CD4-positive, CD25-positive, alpha-beta regulatory T cell (primary cell): ENCODE results near the gene FSTL4. TPM values are rescaled to one million over a fixed set of nuclear protein-coding genes. Genes with fewer than 3 reads are reported as not detected.

Experiments used
- ATAC-seq, 2 donors: fragments of 150-1000 bp; cut with Tn5 transposase; one replicate each; pipeline ENCODE4 v1.10.0; 2021; ENCODE audit warnings: low read depth in 2 of 2, moderate number of reproducible peaks in 2 of 2, moderate library complexity in 1 of 2
- DNase-seq, 3 donors: peaks; one replicate each; pipeline versions ENCODE4 v3.0.0 to v3.0.0-alpha.2; 2012 to 2022; ENCODE audit warnings: mixed read lengths in 1 of 3
- H3K27ac ChIP-seq: one replicate; pipeline ENCODE4 v1.7.0; 2013; ENCODE audit warnings: mild to moderate bottlenecking, low read length; ENCODE audit not compliant: insufficient read depth, poor library complexity, severe bottlenecking
- H3K27me3 ChIP-seq: one replicate; pipeline ENCODE4 v1.7.0; 2013; ENCODE audit warnings: low read length; ENCODE audit not compliant: control insufficient read depth, insufficient read depth
- H3K36me3 ChIP-seq: one replicate; pipeline ENCODE4 v1.7.0; 2013; ENCODE audit warnings: mild to moderate bottlenecking, low read length, moderate library complexity; ENCODE audit not compliant: control insufficient read depth, insufficient read depth
- H3K4me1 ChIP-seq: 2 replicates; pipeline ENCODE4 v1.7.0; 2013; ENCODE audit warnings: mild to moderate bottlenecking, low read length; ENCODE audit not compliant: insufficient read depth, control insufficient read depth, poor library complexity, severe bottlenecking
- H3K4me3 ChIP-seq: one replicate; pipeline ENCODE4 v1.7.0; 2013; ENCODE audit warnings: low read depth, mild to moderate bottlenecking, low read length, moderate library complexity
- H3K9me3 ChIP-seq, 2 experiments: 1 replicate in 1 of 2; 2 replicates in 1 of 2; pipeline ENCODE4 v1.7.0; 2013; ENCODE audit warnings: low read length in 2 of 2, mild to moderate bottlenecking in 1 of 2, moderate library complexity in 1 of 2; ENCODE audit not compliant: control insufficient read depth in 2 of 2
- H3K27ac Mint-ChIP-seq, 3 donors: one replicate each; pipeline ENCODE4 v1.8.0; 2020 to 2022; ENCODE audit warnings: mild to moderate bottlenecking in 3 of 3, mixed read lengths in 3 of 3, moderate library complexity in 2 of 3
- H3K27me3 Mint-ChIP-seq: one replicate; pipeline ENCODE4 v1.8.0; 2022; ENCODE audit warnings: mild to moderate bottlenecking, mixed read lengths
- H3K36me3 Mint-ChIP-seq: one replicate; pipeline ENCODE4 v1.8.0; 2020; ENCODE audit warnings: mixed read lengths
- H3K4me1 Mint-ChIP-seq, 4 donors: one replicate each; pipeline ENCODE4 v1.8.0; 2020 to 2022; ENCODE audit warnings: mixed read lengths in 4 of 4, mild to moderate bottlenecking in 1 of 4
- H3K4me3 Mint-ChIP-seq, 4 donors: one replicate each; pipeline ENCODE4 v1.8.0; 2020 to 2022; ENCODE audit warnings: mild to moderate bottlenecking in 4 of 4, mixed read lengths in 4 of 4, moderate library complexity in 3 of 4
- H3K9me3 Mint-ChIP-seq, 7 donors: one replicate each; pipeline ENCODE4 v1.8.0; 2020 to 2022; ENCODE audit warnings: mixed read lengths in 7 of 7, mild to moderate bottlenecking in 3 of 7, moderate library complexity in 2 of 7
- polyA plus RNA-seq, 4 donors: library from polyadenylated mRNA; unstranded; fragments of 300-500 nt; fragmentation: Illumina TruSeq; gene quantifications; one replicate each; pipeline ENCODE4 v1.2.3, GENCODE V29; 2021
- total RNA-seq: library from RNA; stranded (reverse); gene quantifications from one replicate; pipeline ENCODE4 v1.2.3, GENCODE V29; 2022

Gene FSTL4
- total and polyA plus RNA-seq, 5 donors from 2014 or later, result 0.57 TPM; not detected in 4

DNA sequence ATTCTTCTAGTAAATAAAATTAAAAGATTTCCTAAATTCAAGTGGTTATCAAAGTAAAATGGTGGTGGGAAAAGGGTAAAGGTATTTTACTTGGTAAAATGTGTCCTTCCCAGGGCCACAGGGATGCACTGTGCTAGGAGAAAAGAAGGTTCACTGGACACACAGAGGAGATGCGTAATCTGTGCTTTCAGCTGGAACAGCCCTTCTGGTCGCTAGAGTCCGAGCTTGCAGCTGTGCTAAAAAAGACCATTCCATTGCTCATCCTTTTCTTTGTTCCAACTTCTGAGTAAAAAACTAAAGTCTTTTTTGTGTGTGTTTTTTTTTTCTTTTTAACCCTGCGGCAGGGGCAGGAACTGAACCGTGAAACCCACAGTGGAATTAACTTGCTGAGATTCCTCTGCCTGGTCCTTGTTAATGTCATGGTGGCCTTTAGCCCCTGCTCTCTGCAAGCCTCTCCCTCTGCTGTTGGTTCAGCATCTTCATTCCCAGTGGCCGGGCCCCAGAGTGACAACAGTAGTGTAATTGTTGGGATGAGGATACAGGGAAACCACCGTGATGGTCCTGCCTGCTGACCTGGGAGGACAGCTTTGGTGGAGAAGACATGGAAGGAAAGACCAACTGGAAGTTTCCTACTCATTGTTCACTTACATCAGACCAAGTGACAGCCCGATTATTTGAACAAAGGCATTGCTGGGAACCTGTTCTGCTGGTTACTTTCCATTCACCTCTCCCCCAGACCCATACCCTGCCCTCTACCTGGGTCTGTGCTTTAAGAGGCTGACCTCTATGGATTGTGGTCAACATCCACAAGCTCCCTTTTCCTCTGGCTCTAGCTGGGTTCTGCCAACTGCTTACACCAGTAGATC lies 31.9 kb upstream of the FSTL4 start:
- Mint-ChIP-seq H3K4me1 (no peaks in the 10 kb centered on the region), H3K9me3 (peaks cover 0 to 2% (median 0%) of the 10 kb centered on the region in 7 donors), H3K27me3 (peaks cover 19% of the 10 kb centered on the region), H3K36me3 (no peaks in the 10 kb centered on the region), H3K4me3 (no peak overlapping the region), H3K27ac (no peak overlapping the region)
- H3K27me3 ChIP-seq, result peaks cover 2% of the 10 kb centered on the region
- H3K27ac ChIP-seq, result no peak overlapping the region
- ATAC-seq, result no peak
- H3K36me3 ChIP-seq, result no peaks in the 10 kb centered on the region
- H3K9me3 ChIP-seq, result no peaks in the 10 kb centered on the region
- no peak overlapping the region for H3K4me3 ChIP-seq
- DNase-seq, result no peak
- H3K4me1 ChIP-seq, result no peaks in the 10 kb centered on the region

DNA sequence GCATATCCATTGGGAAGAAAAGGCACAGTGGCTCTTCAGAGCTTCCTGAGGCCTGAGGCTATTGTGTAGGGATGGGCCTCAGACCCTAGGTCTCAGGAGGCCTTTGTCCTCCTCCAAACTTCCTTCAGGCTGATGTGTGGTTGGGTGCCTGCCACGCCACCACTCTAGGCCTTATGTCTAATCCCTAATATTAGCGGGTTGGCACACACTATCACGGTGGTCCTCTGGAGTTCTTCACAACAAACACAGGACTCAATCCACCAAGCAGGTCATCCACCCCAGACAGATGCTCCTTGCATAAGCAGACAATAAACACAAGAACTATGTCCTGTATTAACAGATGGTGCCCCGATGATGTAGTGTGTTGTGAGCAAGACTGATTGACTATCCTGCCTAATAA lies 31.0 kb upstream of the FSTL4 start:
- Mint-ChIP-seq H3K4me3 (no peak overlapping the region), H3K27me3 (peaks cover 19% of the 10 kb centered on the region), H3K4me1 (no peaks in the 10 kb centered on the region), H3K36me3 (no peaks in the 10 kb centered on the region), H3K27ac (no peak overlapping the region), H3K9me3 (peaks cover 0 to 2% (median 0%) of the 10 kb centered on the region in 7 donors)
- no peaks in the 10 kb centered on the region for H3K9me3 ChIP-seq
- ATAC-seq, result no peak
- no peak overlapping the region for H3K4me3 ChIP-seq
- no peaks in the 10 kb centered on the region for H3K36me3 ChIP-seq
- H3K27me3 ChIP-seq, result peaks cover 2% of the 10 kb centered on the region
- H3K27ac ChIP-seq, result no peak overlapping the region
- H3K4me1 ChIP-seq, result no peaks in the 10 kb centered on the region
- no peak for DNase-seq

DNA sequence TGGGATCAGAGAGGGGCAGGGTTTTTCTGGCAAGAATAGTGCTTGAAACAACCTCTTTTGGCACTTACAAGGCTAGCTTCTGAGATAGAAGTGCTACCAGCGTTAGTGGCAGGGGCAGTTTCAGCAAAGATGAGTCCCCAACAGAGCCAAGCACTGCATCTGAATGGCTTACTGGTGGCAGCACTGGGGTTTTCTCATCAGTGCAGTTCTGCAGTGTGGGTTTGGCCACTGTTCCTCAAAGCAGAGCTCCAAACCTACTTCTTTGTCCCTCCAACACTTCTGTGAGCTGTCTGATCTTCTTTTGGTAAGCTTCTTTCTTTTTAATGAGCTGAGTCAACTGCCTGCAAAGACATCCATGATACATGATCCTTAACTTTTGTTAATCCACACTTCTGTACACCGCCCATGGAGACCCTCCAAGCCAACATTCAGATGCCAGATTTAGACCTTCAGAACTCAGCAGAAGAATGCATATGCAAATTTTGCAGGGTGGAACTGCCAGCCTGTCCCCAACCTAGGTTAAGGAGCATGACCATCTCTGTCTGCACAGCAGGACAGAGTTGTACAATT lies 29.9 kb upstream of the FSTL4 start:
- Histone ChIP-seq H3K4me3 (no peak overlapping the region), H3K9me3 (no peaks in the 10 kb centered on the region), H3K27me3 (peaks cover 2% of the 10 kb centered on the region), H3K36me3 (no peaks in the 10 kb centered on the region), H3K27ac (no peak overlapping the region), H3K4me1 (no peaks in the 10 kb centered on the region)
- Mint-ChIP-seq H3K27me3 (peaks cover 16% of the 10 kb centered on the region), H3K9me3 (peaks cover 0 to 2% (median 0%) of the 10 kb centered on the region in 7 donors), H3K4me3 (no peak overlapping the region), H3K4me1 (no peaks in the 10 kb centered on the region), H3K36me3 (no peaks in the 10 kb centered on the region), H3K27ac (no peak overlapping the region)
- DNase-seq, result no peak
- no peak for ATAC-seq

DNA sequence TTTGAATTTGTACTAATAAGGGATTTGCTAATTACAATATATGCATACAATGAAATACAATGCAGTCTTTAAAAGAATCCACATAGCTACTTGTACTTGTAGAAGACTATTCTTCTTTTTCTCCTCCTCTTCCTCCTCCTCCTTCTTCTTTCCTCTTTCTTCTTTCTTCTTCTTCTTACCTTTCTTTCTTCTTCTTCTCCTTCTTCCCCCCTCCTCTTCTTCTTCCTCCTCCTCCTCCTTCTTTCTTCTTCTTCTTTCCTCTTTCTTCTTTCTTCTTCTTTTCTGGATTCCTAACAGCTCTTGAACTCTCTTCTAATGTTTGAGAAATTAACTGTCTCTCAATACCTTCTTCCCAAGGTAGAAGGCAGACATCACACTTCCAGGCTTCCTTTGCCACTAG lies 29.3 kb upstream of the FSTL4 start:
- H3K4me3 Mint-ChIP-seq, result no peak overlapping the region
- peaks cover 15% of the 10 kb centered on the region for H3K27me3 Mint-ChIP-seq
- peaks cover 0 to 2% (median 0%) of the 10 kb centered on the region in 7 donors for H3K9me3 Mint-ChIP-seq
- no peak overlapping the region for H3K27ac ChIP-seq
- no peak overlapping the region for H3K4me3 ChIP-seq
- no peaks in the 10 kb centered on the region for H3K36me3 ChIP-seq
- H3K27me3 ChIP-seq, result peaks cover 2% of the 10 kb centered on the region
- no peaks in the 10 kb centered on the region for H3K9me3 ChIP-seq
- H3K36me3 Mint-ChIP-seq, result no peaks in the 10 kb centered on the region
- DNase-seq (no peak), ATAC-seq (no peak)
- H3K4me1 ChIP-seq, result no peaks in the 10 kb centered on the region
- H3K27ac Mint-ChIP-seq, result peak overlapping the region in 1 of 3 donors; percentile 22
- H3K4me1 Mint-ChIP-seq, result no peaks in the 10 kb centered on the region

DNA sequence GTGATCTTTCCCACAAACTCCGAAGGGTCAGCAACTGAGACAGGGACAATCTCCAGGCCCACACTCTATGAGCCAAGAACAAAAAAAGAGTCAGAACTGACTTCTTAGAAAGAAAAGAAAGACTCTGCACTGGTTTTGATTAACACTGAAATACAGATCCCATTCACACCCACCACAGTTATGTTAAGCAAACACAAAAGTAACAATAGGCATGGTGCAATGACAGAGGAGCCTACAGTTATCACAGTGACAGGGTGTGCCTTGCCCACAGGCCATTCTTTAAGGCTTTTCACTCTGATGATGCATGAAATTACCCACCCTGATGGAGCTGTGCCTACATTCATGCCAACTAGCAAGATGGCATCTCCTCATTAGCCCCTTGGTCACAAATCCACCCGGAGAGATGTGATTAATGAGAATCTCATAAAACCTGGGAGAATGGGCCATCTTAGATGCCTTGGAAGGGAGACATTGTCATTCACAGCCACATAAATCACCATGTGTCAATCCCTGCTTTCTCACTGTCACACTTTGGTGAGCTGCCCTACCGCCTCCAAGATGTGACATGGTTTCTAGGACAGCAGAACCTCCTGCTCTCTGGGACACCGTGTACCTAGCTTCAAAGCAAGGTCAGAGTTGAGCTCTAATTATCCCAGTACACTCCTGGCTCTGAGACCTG lies 27.6 kb upstream of the FSTL4 start:
- Mint-ChIP-seq H3K4me3 (no peak overlapping the region), H3K36me3 (no peaks in the 10 kb centered on the region), H3K27ac (no peak overlapping the region), H3K9me3 (peaks cover 0 to 3% (median 0%) of the 10 kb centered on the region in 7 donors), H3K4me1 (no peaks in the 10 kb centered on the region), H3K27me3 (peaks cover 3% of the 10 kb centered on the region)
- Histone ChIP-seq H3K4me1 (no peaks in the 10 kb centered on the region), H3K9me3 (no peaks in the 10 kb centered on the region), H3K27ac (no peak overlapping the region), H3K36me3 (no peaks in the 10 kb centered on the region), H3K4me3 (no peak overlapping the region), H3K27me3 (peaks cover 2% of the 10 kb centered on the region)
- DNase-seq (no peak), ATAC-seq (no peak)

DNA sequence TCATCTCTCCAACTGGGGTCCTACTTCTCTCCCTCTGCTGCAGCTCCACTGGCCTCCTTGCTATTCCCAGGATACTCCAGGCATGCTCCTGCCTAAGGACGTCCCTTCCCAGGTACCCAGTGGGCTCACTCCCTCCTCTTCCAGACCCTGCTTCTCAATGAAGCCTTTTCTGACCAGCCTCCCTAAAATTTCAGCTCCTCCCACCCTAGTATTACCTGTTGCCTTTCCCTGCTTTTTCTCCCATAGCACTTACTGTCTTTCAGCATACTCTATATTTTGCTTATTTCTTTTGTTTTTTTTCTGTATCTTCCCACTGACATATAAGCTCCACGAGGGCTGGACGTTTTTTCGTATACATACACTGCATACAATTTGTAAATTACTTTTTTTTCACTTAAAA lies 26.1 kb upstream of the FSTL4 start:
- H3K27ac ChIP-seq, result no peak overlapping the region
- peaks cover 13% of the 10 kb centered on the region for H3K27me3 Mint-ChIP-seq
- H3K36me3 Mint-ChIP-seq, result no peaks in the 10 kb centered on the region

DNA sequence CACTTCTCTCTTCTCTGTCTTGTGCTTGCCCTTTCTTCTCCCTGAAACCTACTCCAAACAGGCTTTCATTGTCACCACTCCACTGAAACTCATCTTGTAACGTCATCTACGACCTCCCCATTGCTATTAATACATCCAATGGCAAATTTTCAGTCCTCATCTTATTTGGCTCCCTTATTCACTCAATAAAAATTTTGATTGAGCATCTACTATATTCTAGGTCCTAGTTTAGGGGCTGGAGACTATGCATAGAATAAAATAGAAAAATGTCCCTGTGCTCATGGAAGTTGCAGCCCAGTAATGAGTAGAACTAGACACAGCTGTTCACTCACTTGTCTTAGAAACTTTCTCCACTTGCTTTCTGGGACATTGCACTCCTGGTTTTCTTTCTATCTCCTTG lies 24.9 kb upstream of the FSTL4 start:
- no peaks in the 10 kb centered on the region for H3K36me3 Mint-ChIP-seq
- H3K27me3 Mint-ChIP-seq, result peaks cover 18% of the 10 kb centered on the region
- Histone ChIP-seq H3K27ac (no peak overlapping the region), H3K36me3 (no peaks in the 10 kb centered on the region), H3K9me3 (no peaks in the 10 kb centered on the region), H3K27me3 (peaks cover 2% of the 10 kb centered on the region), H3K4me3 (no peak overlapping the region), H3K4me1 (no peaks in the 10 kb centered on the region)
- peaks cover 0 to 6% (median 2%) of the 10 kb centered on the region in 7 donors for H3K9me3 Mint-ChIP-seq
- H3K4me3 Mint-ChIP-seq, result no peak overlapping the region
- ATAC-seq (no peak), DNase-seq (no peak)
- H3K27ac Mint-ChIP-seq, result no peak overlapping the region
- no peaks in the 10 kb centered on the region for H3K4me1 Mint-ChIP-seq

More for the DNA sequence above, 26.1 kb upstream of the FSTL4 start:
- DNase-seq (no peak), ATAC-seq (no peak)
- H3K9me3 Mint-ChIP-seq, result peaks cover 0 to 3% (median 2%) of the 10 kb centered on the region in 7 donors
- no peaks in the 10 kb centered on the region for H3K4me1 Mint-ChIP-seq
- no peak overlapping the region for H3K4me3 Mint-ChIP-seq
- H3K36me3 ChIP-seq, result no peaks in the 10 kb centered on the region
- no peak overlapping the region for H3K4me3 ChIP-seq
- H3K27me3 ChIP-seq, result peaks cover 2% of the 10 kb centered on the region
- H3K9me3 ChIP-seq, result no peaks in the 10 kb centered on the region
- no peaks in the 10 kb centered on the region for H3K4me1 ChIP-seq
- no peak overlapping the region for H3K27ac Mint-ChIP-seq
